ENCODE measurements around the gene PLEKHA3.
"Not testable (repeated sequence)": the region's sequence is repeated elsewhere in the genome, so short reads cannot be mapped to it uniquely, and the experiment has no call there.

The PLEKHA3 gene

DNA sequence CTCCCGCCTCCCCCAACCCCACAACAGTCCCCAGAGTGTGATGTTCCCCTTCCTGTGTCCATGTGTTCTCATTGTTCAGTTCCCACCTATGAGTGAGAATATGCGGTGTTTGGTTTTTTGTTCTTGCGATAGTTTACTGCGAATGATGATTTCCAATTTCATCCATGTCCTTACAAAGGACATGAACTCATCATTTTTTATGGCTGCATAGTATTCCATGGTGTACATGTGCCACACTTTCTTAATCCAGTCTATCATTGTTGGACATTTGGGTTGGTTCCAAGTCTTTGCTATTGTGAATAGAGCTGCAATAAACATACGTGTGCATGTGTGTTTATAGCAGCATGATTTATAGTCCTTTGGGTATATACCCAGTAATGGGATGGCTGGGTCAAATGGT lies 44.8 kb downstream of the PLEKHA3 start:
- not testable (repeated sequence) for DNase-seq, H3K27me3 Mint-ChIP-seq, H3K9me3 Mint-ChIP-seq, H3K27ac Mint-ChIP-seq
- H3K4me1 Mint-ChIP-seq (ENCODE audit: low read depth) = peaks cover 81% of the 10 kb centered on the region
- peak overlapping the region; percentile 51 for H3K4me3 Mint-ChIP-seq
- peaks cover 55% of the 10 kb centered on the region for H3K36me3 Mint-ChIP-seq (ENCODE audit: low read depth)

DNA sequence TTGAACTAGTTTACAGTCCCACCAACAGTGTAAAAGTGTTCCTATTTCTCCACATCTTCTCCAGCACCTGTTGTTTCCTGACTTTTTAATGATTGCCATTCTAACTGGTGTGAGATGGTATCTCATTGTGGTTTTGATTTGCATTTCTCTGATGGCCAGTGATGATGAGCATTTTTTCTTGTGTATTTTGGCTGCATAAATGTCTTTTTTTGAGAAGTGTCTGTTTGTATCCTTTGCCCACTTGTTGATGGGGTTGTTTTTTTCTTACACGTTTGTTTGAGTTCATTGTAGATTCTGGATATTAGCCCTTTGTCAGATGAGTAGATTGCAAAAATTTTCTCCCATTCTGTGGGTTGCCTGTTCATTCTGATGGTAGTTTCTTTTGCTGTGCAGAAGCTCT lies 45.2 kb downstream of the PLEKHA3 start:
- H3K27me3 Mint-ChIP-seq, DNase-seq, H3K9me3 Mint-ChIP-seq, H3K27ac Mint-ChIP-seq: not testable (repeated sequence)
- Mint-ChIP-seq H3K4me1 (ENCODE audit: low read depth) (peaks cover 81% of the 10 kb centered on the region), H3K36me3 (ENCODE audit: low read depth) (peaks cover 55% of the 10 kb centered on the region), H3K4me3 (peak overlapping the region; percentile 42)

DNA sequence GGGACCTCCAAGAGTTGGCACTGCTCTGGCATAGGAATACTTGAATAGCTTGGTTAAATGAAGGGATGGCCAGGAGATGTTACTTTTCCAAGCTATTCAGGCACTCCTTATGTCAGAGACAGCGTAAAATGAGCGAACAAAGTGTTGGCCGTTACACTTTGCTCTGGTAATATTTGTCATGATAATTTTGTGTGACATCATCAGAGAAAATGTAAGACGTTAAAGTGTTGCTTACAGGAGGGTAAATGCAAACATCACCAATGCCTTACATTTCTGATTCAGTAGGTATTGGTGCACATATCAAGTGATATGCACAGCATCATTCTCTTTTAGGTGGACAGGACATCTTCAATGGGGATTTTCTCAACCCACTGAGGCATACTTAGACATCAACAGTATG lies 46.0 kb downstream of the PLEKHA3 start:
- Mint-ChIP-seq H3K9me3 (peaks cover 5% of the 10 kb centered on the region), H3K36me3 (ENCODE audit: low read depth) (peaks cover 62% of the 10 kb centered on the region), H3K27me3 (no peaks in the 10 kb centered on the region), H3K27ac (no peak overlapping the region), H3K4me3 (no peak overlapping the region), H3K4me1 (ENCODE audit: low read depth) (peaks cover 81% of the 10 kb centered on the region)
- DNase-seq = no peak

DNA sequence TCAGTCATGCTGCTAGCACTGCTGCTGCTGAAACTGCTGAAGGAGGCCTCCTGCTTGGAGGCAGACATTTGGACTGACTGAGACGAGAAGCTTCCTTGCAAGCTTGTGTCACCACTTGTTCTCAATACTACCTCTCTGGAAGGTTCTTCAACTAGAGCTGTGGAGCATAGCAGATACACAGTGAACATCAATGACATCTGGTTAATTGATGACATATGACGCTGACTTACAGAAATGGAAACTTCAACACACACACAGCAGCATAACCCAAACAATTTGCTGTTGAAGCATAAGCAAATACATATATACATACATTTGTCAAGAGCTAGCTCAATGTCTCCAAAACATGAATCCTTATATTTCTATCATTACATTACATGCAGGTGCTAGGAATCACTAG lies 47.3 kb downstream of the PLEKHA3 start:
- H3K4me1 Mint-ChIP-seq (ENCODE audit: low read depth) = peaks cover 82% of the 10 kb centered on the region

DNA sequence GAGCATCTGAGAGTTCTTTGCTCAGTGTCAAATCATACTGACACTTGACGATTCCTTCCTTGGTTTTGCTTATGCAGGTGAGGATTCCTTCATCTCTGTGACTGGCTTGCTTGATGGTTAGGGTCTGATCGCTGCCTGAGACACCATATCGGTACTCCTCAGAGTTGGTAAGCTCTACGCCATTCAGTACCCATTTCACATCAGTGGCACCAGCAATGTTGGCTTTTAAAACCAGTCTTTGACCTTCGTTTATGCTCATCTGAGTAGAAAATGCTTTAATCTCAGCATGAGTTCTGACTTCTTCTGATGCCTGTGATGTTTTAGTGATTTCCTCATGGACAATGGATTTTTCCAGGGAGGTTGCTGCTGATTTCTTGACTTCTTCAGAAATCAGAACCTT lies 48.4 kb downstream of the PLEKHA3 start:
- Mint-ChIP-seq H3K9me3 (no peaks in the 10 kb centered on the region), H3K36me3 (ENCODE audit: low read depth) (peaks cover 68% of the 10 kb centered on the region), H3K27ac (no peak overlapping the region), H3K27me3 (no peaks in the 10 kb centered on the region), H3K4me1 (ENCODE audit: low read depth) (peaks cover 79% of the 10 kb centered on the region), H3K4me3 (no peak overlapping the region)
- DNase-seq = no peak

More for the DNA sequence above, 47.3 kb downstream of the PLEKHA3 start:
- Mint-ChIP-seq H3K9me3 (peaks cover 3% of the 10 kb centered on the region), H3K4me3 (no peak overlapping the region), H3K36me3 (ENCODE audit: low read depth) (peaks cover 68% of the 10 kb centered on the region), H3K27ac (peak overlapping the region; percentile 50), H3K27me3 (no peaks in the 10 kb centered on the region)
- no peak for DNase-seq

DNA sequence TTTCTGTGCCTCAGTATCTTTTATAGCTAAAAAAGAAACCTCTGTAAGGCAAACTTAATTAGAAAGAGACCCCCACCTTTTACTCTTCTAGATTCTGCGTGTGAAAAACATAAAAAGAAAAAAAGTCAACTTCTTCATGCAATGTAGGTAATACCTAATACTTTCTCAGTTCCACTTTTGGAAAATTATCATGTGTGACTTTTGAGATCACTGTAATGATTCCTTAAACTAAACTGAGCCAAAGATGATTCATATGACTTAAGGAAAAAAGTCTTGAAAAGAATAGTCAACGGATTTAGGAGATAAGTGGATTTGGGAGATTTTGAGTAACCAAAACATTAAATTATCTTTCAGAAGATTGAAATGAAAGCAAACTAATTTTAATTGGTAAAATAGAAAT lies 48.9 kb downstream of the PLEKHA3 start:
- no peak overlapping the region for H3K27ac Mint-ChIP-seq
- DNase-seq = no peak
- no peaks in the 10 kb centered on the region for H3K27me3 Mint-ChIP-seq
- peaks cover 79% of the 10 kb centered on the region for H3K4me1 Mint-ChIP-seq (ENCODE audit: low read depth)
- H3K36me3 Mint-ChIP-seq (ENCODE audit: low read depth) = peaks cover 69% of the 10 kb centered on the region
- no peak overlapping the region for H3K4me3 Mint-ChIP-seq
- H3K9me3 Mint-ChIP-seq = no peaks in the 10 kb centered on the region

DNA sequence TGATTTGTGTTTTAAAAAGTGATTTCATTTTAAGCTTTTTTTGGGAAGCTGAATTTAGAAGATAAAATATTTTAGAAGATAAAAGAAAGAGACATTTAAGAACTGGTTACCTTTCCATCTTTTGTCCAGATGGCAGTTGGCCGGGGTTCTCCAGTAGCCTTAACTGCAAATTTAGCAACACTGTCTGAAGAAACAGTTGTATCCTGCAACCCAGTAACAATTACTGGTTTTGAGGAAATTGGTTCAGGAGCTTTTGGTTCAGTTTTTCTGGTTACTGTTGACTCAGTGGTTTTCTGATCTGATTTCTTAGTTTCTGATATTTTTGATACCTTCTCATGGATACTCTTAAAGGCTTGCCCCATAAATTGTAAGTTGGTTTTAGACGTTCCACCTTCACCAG lies 49.9 kb downstream of the PLEKHA3 start:
- no peaks in the 10 kb centered on the region for H3K27me3 Mint-ChIP-seq
- peak overlapping the region; percentile 86 for H3K27ac Mint-ChIP-seq
- H3K36me3 Mint-ChIP-seq (ENCODE audit: low read depth) = peaks cover 78% of the 10 kb centered on the region
- no peaks in the 10 kb centered on the region for H3K9me3 Mint-ChIP-seq
- peaks cover 72% of the 10 kb centered on the region for H3K4me1 Mint-ChIP-seq (ENCODE audit: low read depth)
- no peak overlapping the region for H3K4me3 Mint-ChIP-seq
- DNase-seq = no peak

DNA sequence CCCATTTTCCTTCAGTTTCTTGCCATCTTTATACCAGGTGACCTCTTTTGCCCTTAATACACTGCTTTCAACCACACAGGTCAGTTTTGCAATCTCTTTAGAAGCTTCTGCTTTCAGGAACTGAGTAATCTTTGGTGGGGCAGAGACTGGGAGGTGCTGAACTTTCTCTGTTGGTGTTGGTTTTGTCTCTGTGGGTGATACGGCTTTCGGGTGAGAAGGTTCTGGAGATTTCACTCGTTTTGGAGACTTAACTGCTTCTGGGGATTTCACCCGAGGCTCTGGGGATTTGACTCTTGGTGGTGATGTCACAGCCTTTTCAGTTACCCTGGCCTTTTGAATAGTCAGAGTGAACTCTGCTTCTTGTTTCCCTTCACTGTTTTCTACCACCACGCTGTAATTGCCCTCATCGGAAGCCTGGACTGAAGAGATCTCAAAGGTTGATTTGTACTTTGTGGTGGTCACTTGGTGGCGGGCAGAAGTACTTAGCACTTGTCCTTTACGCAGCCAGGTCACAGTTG lies 50.4 kb downstream of the PLEKHA3 start:
- H3K27ac Mint-ChIP-seq = peak overlapping the region; percentile 86
- peaks cover 69% of the 10 kb centered on the region for H3K4me1 Mint-ChIP-seq (ENCODE audit: low read depth)
- H3K4me3 Mint-ChIP-seq = peak overlapping the region; percentile 21
- peak; percentile 32 for DNase-seq
- H3K27me3 Mint-ChIP-seq = no peaks in the 10 kb centered on the region
- peaks cover 81% of the 10 kb centered on the region for H3K36me3 Mint-ChIP-seq (ENCODE audit: low read depth)
- H3K9me3 Mint-ChIP-seq = no peaks in the 10 kb centered on the region

DNA sequence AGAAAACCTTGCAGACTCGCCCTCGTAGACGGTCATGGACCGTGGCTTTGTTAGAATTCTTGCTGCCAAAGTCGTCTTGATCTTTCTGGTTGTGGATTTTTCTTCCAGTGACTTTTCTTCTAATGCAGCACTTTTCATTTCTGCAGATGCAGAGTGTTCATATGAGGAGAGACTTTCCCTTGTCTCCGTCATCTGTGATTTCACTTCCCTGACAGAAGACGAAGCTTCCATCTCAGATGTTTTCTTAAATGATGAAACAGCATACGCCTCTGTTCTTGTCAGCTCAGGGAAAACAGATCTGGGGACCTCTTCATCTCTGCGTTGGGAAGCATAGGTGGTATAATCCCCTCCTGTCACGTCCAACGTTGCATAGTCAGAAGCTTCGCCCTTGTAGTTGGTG lies 50.9 kb downstream of the PLEKHA3 start:
- Mint-ChIP-seq H3K27me3 (no peaks in the 10 kb centered on the region), H3K9me3 (no peaks in the 10 kb centered on the region), H3K4me1 (ENCODE audit: low read depth) (peaks cover 65% of the 10 kb centered on the region), H3K27ac (peak overlapping the region; percentile 86), H3K4me3 (peak overlapping the region; percentile 21), H3K36me3 (ENCODE audit: low read depth) (peaks cover 82% of the 10 kb centered on the region)
- DNase-seq = no peak

DNA sequence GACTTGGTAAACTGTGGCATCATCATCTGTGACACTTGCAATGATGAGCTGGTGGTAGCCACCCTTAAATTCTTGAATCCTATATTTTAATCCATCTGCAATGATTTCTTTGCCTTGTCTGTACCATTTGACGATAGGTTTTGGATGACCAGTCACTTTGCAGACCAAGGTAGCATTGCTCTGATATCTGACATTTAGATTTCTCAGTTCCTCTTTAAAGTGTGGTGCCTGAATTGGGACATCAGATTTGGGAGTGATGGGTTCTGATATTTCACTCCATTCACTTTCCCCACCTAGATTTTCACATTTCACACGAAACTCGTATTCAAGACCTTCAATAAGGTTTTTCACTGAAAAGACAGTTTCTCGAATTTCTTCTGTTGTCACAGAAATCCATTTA lies 55.8 kb downstream of the PLEKHA3 start:
- H3K4me1 Mint-ChIP-seq (ENCODE audit: low read depth) = peaks cover 24% of the 10 kb centered on the region
- DNase-seq = no peak
- H3K36me3 Mint-ChIP-seq (ENCODE audit: low read depth) = peaks cover 99% of the 10 kb centered on the region
- H3K27me3 Mint-ChIP-seq = no peaks in the 10 kb centered on the region
- H3K9me3 Mint-ChIP-seq = no peaks in the 10 kb centered on the region
- no peak overlapping the region for H3K27ac Mint-ChIP-seq
- H3K4me3 Mint-ChIP-seq = no peak overlapping the region

DNA sequence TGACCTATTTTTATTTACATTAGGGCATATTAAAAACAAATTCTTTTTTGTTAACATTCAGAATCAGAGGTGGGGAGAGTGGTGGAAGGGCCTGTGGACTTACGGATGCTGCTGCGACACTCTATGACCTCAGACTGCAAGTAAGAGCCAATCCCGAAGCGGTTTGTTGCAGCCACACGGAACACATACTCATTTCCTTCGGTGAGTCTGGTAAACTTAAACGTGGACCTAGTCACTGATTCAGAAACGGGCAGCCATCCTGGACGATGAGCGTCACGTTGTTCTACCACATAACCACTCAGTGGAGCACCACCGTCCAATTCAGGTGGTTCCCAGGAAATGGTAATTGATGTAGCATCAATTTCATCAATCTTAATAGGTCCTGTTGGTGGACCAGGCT lies 61.9 kb downstream of the PLEKHA3 start:
- Mint-ChIP-seq H3K4me1 (ENCODE audit: low read depth) (peaks cover 3% of the 10 kb centered on the region), H3K36me3 (ENCODE audit: low read depth) (peaks cover 94% of the 10 kb centered on the region), H3K27me3 (no peaks in the 10 kb centered on the region), H3K4me3 (no peak overlapping the region), H3K9me3 (no peaks in the 10 kb centered on the region), H3K27ac (no peak overlapping the region)
- DNase-seq = no peak

DNA sequence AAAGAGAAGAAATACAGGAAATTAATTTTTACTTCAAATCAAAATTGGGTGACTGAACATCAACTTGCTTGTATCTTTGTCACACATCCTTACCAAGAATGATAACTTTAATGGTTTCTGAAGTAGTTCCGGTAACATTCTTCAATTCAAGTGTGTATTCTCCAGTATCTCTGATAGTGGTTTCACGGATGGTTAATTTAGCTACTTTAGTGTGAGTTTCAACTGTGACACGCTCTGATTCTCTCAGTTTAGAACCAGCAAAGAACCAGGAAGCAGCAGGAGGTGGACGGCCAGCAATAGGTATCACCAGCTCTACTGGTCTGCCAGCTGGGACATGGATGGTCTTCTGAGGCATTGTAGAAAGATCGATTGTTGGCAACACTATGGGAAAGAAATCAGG lies 62.3 kb downstream of the PLEKHA3 start:
- Mint-ChIP-seq H3K27ac (no peak overlapping the region), H3K4me3 (no peak overlapping the region), H3K36me3 (ENCODE audit: low read depth) (peaks cover 94% of the 10 kb centered on the region), H3K9me3 (peaks cover 2% of the 10 kb centered on the region), H3K27me3 (no peaks in the 10 kb centered on the region), H3K4me1 (ENCODE audit: low read depth) (peaks cover 3% of the 10 kb centered on the region)
- DNase-seq = no peak

DNA sequence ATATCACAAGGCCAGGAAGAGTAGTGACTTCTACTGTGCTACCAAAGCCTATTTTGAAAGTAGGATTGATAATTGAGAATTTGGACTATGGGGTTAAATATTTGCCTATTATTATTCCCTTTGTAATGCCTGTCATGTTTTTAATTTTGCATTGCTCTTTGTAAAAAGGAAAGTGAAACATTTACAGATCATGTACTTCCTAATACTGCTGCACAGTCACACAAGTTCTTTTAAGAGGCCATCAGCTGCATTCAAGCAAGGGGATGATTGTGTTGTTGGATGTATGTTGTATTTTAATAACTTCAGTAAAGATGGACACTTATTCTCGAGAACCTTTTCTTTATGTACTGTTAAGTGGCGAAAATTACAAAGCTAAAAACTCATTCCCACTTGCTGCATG lies 70.1 kb downstream of the PLEKHA3 start:
- Mint-ChIP-seq H3K4me1 (ENCODE audit: low read depth) (peaks cover 5% of the 10 kb centered on the region), H3K27me3 (no peaks in the 10 kb centered on the region), H3K36me3 (ENCODE audit: low read depth) (peaks cover 98% of the 10 kb centered on the region), H3K4me3 (no peak overlapping the region), H3K27ac (no peak overlapping the region), H3K9me3 (peaks cover 5% of the 10 kb centered on the region)
- DNase-seq = no peak

DNA sequence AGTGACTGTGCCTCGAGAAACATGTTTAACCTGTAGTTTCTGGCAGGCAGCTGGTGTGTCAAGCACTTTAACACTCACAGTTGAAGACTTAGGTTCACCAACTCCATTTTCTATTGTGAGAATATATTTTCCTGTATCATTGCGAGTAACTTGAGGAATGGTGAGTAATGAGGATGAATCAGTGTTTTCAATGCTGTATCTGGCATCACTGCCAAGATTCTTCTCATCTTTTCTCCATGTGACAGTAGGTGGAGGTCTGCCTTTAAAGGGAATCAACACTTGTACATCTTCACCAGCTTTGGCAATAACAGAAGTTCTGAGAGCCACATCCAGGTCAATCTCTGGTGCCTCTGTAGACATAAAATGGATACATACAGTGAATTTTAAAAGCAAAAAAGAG lies 72.8 kb downstream of the PLEKHA3 start:
- peaks cover 2% of the 10 kb centered on the region for H3K9me3 Mint-ChIP-seq
- no peaks in the 10 kb centered on the region for H3K27me3 Mint-ChIP-seq
- H3K4me1 Mint-ChIP-seq (ENCODE audit: low read depth) = peaks cover 5% of the 10 kb centered on the region
- DNase-seq = no peak
- H3K36me3 Mint-ChIP-seq (ENCODE audit: low read depth) = peaks cover 98% of the 10 kb centered on the region
- no peak overlapping the region for H3K27ac Mint-ChIP-seq
- H3K4me3 Mint-ChIP-seq = no peak overlapping the region

Measured in activated T-cell treated with anti-CD3 and anti-CD28 coated beads, Interleukin-2, amount 50 U/mL, for 24 hours (primary cell).